Measurements from ENCODE around the gene PTPMT1. TPM values are rescaled to one million over a fixed set of nuclear protein-coding genes. Genes with fewer than 3 reads are reported as not detected.

Gene PTPMT1, protein sequence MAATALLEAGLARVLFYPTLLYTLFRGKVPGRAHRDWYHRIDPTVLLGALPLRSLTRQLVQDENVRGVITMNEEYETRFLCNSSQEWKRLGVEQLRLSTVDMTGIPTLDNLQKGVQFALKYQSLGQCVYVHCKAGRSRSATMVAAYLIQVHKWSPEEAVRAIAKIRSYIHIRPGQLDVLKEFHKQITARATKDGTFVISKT
- total RNA-seq (2022) (44.6 and 49.0 TPM in 2 replicates), Bru-seq, nascent RNA (percentile 64 among the genes with signal in this experiment), BruChase-seq, experiment 1, labeled RNA remaining after a 6-hour chase (percentile 69 among the genes with signal in this experiment), BruChase-seq, experiment 2, labeled RNA remaining after a 2-hour chase (percentile 66 among the genes with signal in this experiment)
- long read RNA-seq, transcript PTPMT1-205 (3 exons, 1,611 nt) = minor isoform, 15 of 119 reads
- long read RNA-seq, transcript PTPMT1-201 (3 exons, 928 nt) = minor isoform, 13 of 119 reads
- long read RNA-seq, transcript PTPMT1-203 (2 exons, 1,014 nt) = minor isoform, 7 of 119 reads
- long read RNA-seq, transcript PTPMT1-202 (4 exons, 768 nt) = major isoform, 75 of 119 reads
- long read RNA-seq, partial matches to known transcripts = 1 of 119 reads
- long read RNA-seq, other reads (novel, unspliced or antisense) = 8 of 119 reads

DNA sequence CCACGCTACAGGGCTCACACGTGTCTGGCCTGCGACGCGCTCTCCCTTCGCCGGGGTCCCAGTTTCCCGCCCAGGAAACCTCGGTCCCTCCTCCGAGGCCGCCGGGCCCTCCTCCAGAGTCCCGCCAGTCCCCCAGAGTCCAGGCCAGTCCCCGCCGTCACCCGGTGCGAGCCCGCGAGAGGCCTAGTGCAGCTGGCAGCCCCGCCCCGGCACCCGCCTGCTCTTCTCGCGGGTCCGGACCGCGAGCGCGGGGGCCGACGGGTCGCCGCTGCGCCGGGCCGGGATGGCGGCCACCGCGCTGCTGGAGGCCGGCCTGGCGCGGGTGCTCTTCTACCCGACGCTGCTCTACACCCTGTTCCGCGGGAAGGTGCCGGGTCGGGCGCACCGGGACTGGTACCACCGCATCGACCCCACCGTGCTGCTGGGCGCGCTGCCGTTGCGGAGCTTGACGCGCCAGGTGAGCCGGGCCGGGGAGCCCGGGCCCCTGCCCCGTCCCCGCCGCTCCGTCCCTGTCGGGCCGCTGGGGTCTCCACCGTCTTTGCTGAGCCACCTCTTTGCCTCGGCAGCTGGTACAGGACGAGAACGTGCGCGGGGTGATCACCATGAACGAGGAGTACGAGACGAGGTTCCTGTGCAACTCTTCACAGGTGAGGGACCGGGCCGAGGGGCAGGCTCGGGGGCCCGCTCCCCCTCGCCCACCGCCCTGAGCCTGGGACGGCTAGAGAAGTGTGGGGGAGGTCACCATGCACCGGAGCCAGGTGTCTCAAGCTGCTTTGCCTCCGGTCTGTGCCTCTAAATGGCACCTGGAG, at the start of gene PTPMT1:
Gene PTPMT1 (plus strand): TSS at position 260 of the 809 bp plus-strand sequence. CDS start 24 bp downstream, at position 284.
- Mint-ChIP-seq H3K36me3 (ENCODE audit: insufficient read depth, unreplicated experiment) (no peaks in the 10 kb centered on the region), H3K27me3 (ENCODE audit: insufficient read depth, unreplicated experiment) (no peaks in the 10 kb centered on the region), H3K4me1 (ENCODE audit: insufficient read depth, unreplicated experiment) (peaks cover under 1% of the 10 kb centered on the region), H3K27ac (ENCODE audit: low read depth, unreplicated experiment) (no peak within 1 kb of the TSS), H3K4me3 (ENCODE audit: unreplicated experiment) (peak within 1 kb of the TSS; percentile 73), H3K9me3 (ENCODE audit: unreplicated experiment) (no peaks in the 10 kb centered on the region)
- ChIA-PET POLR2A (interaction anchor here (0.8 to 4.6 kb wide), 8 partner anchors 13 to 139 kb away, joined by 3 to 61 read pairs (median 8); partner anchors contain the start of genes CELF1, KBTBD4, NDUFS3 and PSMC3), CTCF (interaction anchor here (0.6 to 3.1 kb wide), 6 partner anchors 10 to 192 kb away, joined by 3 to 22 read pairs (median 4); partner anchors contain the start of genes CELF1 and NDUFS3)
- BruUV-seq (replicated peaks) = no TSS peak
- DNase-seq (ENCODE audit: unreplicated experiment) = peak; percentile 50
- TF ChIP-seq, protein P1, sequence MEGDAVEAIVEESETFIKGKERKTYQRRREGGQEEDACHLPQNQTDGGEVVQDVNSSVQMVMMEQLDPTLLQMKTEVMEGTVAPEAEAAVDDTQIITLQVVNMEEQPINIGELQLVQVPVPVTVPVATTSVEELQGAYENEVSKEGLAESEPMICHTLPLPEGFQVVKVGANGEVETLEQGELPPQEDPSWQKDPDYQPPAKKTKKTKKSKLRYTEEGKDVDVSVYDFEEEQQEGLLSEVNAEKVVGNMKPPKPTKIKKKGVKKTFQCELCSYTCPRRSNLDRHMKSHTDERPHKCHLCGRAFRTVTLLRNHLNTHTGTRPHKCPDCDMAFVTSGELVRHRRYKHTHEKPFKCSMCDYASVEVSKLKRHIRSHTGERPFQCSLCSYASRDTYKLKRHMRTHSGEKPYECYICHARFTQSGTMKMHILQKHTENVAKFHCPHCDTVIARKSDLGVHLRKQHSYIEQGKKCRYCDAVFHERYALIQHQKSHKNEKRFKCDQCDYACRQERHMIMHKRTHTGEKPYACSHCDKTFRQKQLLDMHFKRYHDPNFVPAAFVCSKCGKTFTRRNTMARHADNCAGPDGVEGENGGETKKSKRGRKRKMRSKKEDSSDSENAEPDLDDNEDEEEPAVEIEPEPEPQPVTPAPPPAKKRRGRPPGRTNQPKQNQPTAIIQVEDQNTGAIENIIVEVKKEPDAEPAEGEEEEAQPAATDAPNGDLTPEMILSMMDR (IDR thresholded peaks at IDR 0.05; ENCODE audit: unreplicated experiment) = no peak
- intact Hi-C loops (cut with micrococcal nuclease) = no loop called here

DNA sequence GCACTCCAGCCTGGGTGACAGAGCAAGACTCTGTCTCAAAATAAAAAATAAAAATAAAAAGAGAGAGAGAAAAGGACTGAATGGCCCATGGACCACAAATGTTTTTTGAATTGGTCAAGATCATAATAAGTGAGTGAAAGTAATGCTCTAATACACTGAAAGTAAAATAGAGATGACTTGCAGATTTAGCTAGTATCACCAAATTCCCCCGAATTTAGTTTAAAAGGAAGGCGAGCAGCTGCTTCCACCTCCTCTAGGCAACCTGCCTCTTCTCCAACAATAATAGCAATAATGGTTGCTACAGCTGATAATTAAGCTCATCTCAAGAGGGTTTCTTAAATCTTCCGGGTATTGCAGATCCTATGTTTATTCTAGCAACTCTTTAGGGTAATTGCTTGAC, 49.2 kb upstream of the PTPMT1 start:
- H3K36me3 Mint-ChIP-seq (ENCODE audit: insufficient read depth, unreplicated experiment) = peaks cover 43% of the 10 kb centered on the region
- H3K27ac Mint-ChIP-seq (ENCODE audit: low read depth, unreplicated experiment) = peak overlapping the region; percentile 29
- intact Hi-C loops (cut with micrococcal nuclease) = no loop called here
- BruUV-seq (replicated peaks) = no TSS peak
- TF ChIP-seq, protein P1 (IDR thresholded peaks at IDR 0.05; ENCODE audit: unreplicated experiment) = no peak
- no peak overlapping the region for H3K4me3 Mint-ChIP-seq (ENCODE audit: unreplicated experiment)
- H3K4me1 Mint-ChIP-seq (ENCODE audit: insufficient read depth, unreplicated experiment) = peaks cover 40% of the 10 kb centered on the region
- POLR2A ChIA-PET = interaction anchor here (0.6 to 7.1 kb wide), 4 partner anchors 8 to 21 kb away, joined by 3 to 40 read pairs (median 6); no protein-coding TSS in a partner anchor
- CTCF ChIA-PET = interaction anchor here (0.6 to 1.8 kb wide), 5 partner anchors 16 to 142 kb away, joined by 3 to 6 read pairs (median 4); no protein-coding TSS in a partner anchor
- H3K9me3 Mint-ChIP-seq (ENCODE audit: unreplicated experiment) = no peaks in the 10 kb centered on the region
- no peak for DNase-seq (ENCODE audit: unreplicated experiment)
- H3K27me3 Mint-ChIP-seq (ENCODE audit: insufficient read depth, unreplicated experiment) = no peaks in the 10 kb centered on the region

DNA sequence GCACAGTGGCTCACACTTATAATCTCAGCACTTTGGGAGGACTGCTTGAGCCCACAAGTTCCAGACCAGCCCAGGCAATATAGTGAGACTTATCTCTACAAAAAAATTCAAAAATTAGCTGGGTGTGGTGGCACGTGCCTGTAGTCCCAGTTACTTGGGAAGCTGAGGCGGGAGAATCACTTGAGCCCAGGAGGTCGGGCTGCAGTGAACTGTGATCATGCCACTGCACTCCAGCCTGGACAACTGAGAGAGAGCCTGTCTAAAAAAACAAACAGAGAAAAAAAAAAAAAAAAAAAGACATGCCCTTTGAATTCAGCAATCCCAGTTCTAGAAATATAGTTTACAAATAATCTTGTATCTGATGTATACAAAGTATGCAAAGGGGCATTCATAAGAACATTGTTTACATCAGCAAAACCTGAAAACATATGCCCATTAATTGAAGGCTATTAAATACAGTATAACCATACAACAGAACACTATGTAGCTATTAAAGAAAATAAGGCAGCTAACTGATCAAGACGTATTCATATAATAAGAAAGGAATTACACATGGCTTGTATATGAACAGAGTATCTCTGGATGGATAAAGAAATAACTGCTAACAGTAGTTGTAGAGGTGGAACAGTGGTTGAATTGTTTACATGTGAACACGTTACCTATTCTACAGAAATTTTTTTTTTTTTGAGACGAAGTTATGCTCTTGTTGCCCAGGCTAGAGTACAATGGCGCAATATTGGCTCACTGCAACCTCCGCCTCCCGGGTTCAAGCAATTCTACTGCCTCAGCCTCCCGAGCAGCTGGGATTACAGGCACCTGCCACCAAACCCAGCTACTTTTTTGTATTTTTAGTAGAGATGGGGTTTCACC, 48.2 kb upstream of the PTPMT1 start:
- intact Hi-C loops (cut with micrococcal nuclease) = no loop called here
- H3K36me3 Mint-ChIP-seq (ENCODE audit: insufficient read depth, unreplicated experiment) = peaks cover 43% of the 10 kb centered on the region
- H3K27ac Mint-ChIP-seq (ENCODE audit: low read depth, unreplicated experiment) = no peak overlapping the region
- no peaks in the 10 kb centered on the region for H3K9me3 Mint-ChIP-seq (ENCODE audit: unreplicated experiment)
- TF ChIP-seq, protein P1 (IDR thresholded peaks at IDR 0.05; ENCODE audit: unreplicated experiment) = no peak
- no peak overlapping the region for H3K4me3 Mint-ChIP-seq (ENCODE audit: unreplicated experiment)
- CTCF ChIA-PET = interaction anchor here (0.6 to 1.8 kb wide), 7 partner anchors 15 to 263 kb away, joined by 3 to 6 read pairs (median 4); partner anchors contain the start of gene CELF1
- POLR2A ChIA-PET = interaction anchor here (0.6 to 1.5 kb wide), 7 partner anchors 11 to 63 kb away, joined by 3 to 8 read pairs (median 3); no protein-coding TSS in a partner anchor
- peaks cover 40% of the 10 kb centered on the region for H3K4me1 Mint-ChIP-seq (ENCODE audit: insufficient read depth, unreplicated experiment)
- no peaks in the 10 kb centered on the region for H3K27me3 Mint-ChIP-seq (ENCODE audit: insufficient read depth, unreplicated experiment)
- no peak for DNase-seq (ENCODE audit: unreplicated experiment)
- BruUV-seq (replicated peaks) = no TSS peak
